ENCODE results near the gene CDK14.

DNA sequence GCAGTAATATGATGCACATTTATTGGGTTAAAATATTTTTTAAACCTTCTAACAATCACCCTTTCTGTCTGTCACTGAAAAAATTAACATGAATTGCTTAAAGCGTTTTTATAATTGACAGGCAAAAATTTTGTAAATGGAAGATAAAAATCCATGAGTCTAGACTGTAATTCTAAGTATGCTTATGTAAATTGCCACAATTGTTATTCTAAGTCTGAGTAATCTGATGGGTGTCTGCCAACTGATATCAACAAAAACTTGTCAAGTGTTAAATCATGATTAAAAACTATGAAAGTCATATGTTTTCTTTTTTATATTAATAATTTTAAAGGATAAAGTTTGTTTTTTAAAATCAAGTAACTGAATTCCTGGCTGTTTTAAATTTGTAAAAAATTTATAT, 208.2 kb downstream of the CDK14 start:
- TF ChIP-seq, protein P1, sequence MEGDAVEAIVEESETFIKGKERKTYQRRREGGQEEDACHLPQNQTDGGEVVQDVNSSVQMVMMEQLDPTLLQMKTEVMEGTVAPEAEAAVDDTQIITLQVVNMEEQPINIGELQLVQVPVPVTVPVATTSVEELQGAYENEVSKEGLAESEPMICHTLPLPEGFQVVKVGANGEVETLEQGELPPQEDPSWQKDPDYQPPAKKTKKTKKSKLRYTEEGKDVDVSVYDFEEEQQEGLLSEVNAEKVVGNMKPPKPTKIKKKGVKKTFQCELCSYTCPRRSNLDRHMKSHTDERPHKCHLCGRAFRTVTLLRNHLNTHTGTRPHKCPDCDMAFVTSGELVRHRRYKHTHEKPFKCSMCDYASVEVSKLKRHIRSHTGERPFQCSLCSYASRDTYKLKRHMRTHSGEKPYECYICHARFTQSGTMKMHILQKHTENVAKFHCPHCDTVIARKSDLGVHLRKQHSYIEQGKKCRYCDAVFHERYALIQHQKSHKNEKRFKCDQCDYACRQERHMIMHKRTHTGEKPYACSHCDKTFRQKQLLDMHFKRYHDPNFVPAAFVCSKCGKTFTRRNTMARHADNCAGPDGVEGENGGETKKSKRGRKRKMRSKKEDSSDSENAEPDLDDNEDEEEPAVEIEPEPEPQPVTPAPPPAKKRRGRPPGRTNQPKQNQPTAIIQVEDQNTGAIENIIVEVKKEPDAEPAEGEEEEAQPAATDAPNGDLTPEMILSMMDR (IDR thresholded peaks at IDR 0.05) = no peak
- TF ChIP-seq POLR2A (IDR thresholded peaks at IDR 0.05) = no peak
